Tibial artery (tissue), 4 donors: Measurements from ENCODE around the gene SLC16A14.

Source experiments
- DNase-seq, 2 donors: peaks; one replicate each; pipeline ENCODE4 v3.0.0-alpha.2; 2019
- H3K27ac ChIP-seq, 2 donors: fragments of 200-600 bp; sonication (generic) in 1 of 2; 1 replicate in 1 of 2; 2 replicates in 1 of 2; pipeline ENCODE4 v1.5.1; 2018 to 2019; ENCODE audit warnings: mild to moderate bottlenecking in 1 of 2
- H3K27me3 ChIP-seq, 2 donors: fragments of 200-600 bp; sonication (generic) in 1 of 2; one replicate each; pipeline versions ENCODE4 v1.5.1 to v1.6.0; 2016 to 2019
- H3K36me3 ChIP-seq, 3 donors: fragments of 200-600 bp; sonication (generic) in 2 of 3; one replicate each; pipeline ENCODE4 v1.5.1; 2016 to 2019; ENCODE audit warnings: mild to moderate bottlenecking in 2 of 3
- H3K4me1 ChIP-seq, 4 donors: fragments of 200-600 bp; sonication (generic) in 2 of 4; 1 replicate in 3 of 4; 2 replicates in 1 of 4; pipeline ENCODE4 v1.5.1; 2016 to 2019
- H3K4me3 ChIP-seq, 2 donors: fragments of 200-600 bp; sonication (generic) in 1 of 2; 1 replicate in 1 of 2; 2 replicates in 1 of 2; pipeline ENCODE4 v1.5.1; 2018 to 2019; ENCODE audit warnings: mild to moderate bottlenecking in 2 of 2
- H3K9me3 ChIP-seq, 3 donors: fragments of 200-600 bp; sonication (generic) in 1 of 3; one replicate each; pipeline ENCODE4 v1.5.1; 2016 to 2019
- intact Hi-C: fragments of 100-400 bp; cut with DNase I; formaldehyde crosslinking; loops from one replicate; pipeline ENCODE4 v1.15.0; 2023; ENCODE audit warnings: low total_unique reads
- TF ChIP-seq, protein P1 (sequence below), 2 experiments: fragments of 200-600 bp in 1 of 2; fragments of 450-650 bp in 1 of 2; IDR thresholded peaks; one replicate each; pipeline ENCODE4 v1.5.1; 2017 to 2019; ENCODE audit warnings: antibody characterized with exemption in 2 of 2, mild to moderate bottlenecking in 1 of 2, moderate library complexity in 1 of 2

SLC16A14 gene

DNA sequence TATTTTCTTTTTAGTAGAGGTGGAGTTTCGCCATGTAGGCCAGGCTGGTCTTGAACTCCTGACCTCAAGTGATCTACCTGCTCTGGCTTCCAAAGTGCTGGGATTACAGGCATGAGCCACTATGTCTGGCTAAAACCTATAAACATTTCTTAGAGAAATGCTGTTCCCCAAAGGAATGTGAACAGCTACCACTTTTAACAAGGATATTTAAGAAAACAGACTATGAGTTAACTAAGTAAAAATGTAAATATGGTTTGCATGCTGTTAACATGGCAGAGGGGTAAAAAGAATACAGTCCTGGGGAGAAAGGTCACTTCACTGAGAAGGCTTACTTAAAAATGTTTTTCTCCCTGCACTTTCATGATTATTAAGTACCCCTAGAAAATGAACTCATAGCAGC, 57.1 kb downstream of the SLC16A14 start:
- Histone ChIP-seq H3K36me3 (no peaks in the 10 kb centered on the region), H3K4me1 (no peaks in the 10 kb centered on the region), H3K27me3 (no peaks in the 10 kb centered on the region), H3K27ac (no peak overlapping the region), H3K4me3 (no peak overlapping the region), H3K9me3 (no peaks in the 10 kb centered on the region)
- TF ChIP-seq, protein P1, sequence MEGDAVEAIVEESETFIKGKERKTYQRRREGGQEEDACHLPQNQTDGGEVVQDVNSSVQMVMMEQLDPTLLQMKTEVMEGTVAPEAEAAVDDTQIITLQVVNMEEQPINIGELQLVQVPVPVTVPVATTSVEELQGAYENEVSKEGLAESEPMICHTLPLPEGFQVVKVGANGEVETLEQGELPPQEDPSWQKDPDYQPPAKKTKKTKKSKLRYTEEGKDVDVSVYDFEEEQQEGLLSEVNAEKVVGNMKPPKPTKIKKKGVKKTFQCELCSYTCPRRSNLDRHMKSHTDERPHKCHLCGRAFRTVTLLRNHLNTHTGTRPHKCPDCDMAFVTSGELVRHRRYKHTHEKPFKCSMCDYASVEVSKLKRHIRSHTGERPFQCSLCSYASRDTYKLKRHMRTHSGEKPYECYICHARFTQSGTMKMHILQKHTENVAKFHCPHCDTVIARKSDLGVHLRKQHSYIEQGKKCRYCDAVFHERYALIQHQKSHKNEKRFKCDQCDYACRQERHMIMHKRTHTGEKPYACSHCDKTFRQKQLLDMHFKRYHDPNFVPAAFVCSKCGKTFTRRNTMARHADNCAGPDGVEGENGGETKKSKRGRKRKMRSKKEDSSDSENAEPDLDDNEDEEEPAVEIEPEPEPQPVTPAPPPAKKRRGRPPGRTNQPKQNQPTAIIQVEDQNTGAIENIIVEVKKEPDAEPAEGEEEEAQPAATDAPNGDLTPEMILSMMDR (IDR thresholded peaks at IDR 0.05): no peak
- no peak for DNase-seq
- intact Hi-C loops: no loop called here

DNA sequence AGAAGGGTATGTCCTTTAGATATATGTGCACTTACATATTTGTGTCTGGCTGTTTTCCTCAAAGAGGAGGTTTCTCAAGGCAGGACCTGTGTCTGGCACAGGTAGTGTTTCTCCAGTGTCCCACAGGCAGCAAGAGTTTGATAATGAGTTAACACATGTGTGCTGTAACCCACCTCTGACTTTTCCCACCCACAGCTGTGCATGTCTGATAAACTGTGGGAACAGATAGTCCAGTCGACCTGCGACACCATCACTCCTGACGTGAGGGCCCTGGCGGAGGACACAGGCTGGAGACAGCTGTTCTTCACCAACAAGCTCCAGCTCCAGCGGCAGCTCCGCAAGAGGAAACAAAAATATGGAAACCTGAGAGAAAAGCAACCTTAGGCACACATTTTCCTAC, 58.2 kb downstream of the SLC16A14 start:
- H3K4me3 ChIP-seq: no peak overlapping the region
- no peaks in the 10 kb centered on the region for H3K9me3 ChIP-seq
- H3K36me3 ChIP-seq: no peaks in the 10 kb centered on the region
- TF ChIP-seq, protein P1 (IDR thresholded peaks at IDR 0.05): no peak
- no peak overlapping the region for H3K27ac ChIP-seq
- intact Hi-C loops: no loop called here
- no peak for DNase-seq
- no peaks in the 10 kb centered on the region for H3K4me1 ChIP-seq
- H3K27me3 ChIP-seq: no peaks in the 10 kb centered on the region

DNA sequence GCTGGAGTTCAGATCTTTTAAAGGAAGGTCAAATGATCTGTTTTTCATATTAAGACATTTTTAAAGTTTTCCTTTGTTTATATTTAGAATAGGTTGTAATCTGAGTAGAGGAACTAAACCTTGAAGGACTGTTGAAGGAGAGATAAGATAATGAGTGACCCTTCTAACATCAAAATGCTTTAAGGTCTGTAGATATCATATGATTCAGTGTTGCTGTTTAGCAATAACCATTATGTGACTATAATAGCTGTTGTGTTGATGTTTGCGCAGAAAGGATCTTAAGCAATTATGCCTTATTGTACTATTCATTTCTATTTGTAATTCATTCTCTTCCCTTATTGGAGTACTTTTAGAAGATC, 60.0 kb downstream of the SLC16A14 start:
- no peak for DNase-seq
- H3K4me1 ChIP-seq: no peaks in the 10 kb centered on the region
- no peaks in the 10 kb centered on the region for H3K27me3 ChIP-seq
- no peaks in the 10 kb centered on the region for H3K36me3 ChIP-seq
- TF ChIP-seq, protein P1 (IDR thresholded peaks at IDR 0.05): no peak
- H3K4me3 ChIP-seq: no peak overlapping the region
- no peak overlapping the region for H3K27ac ChIP-seq
- no peaks in the 10 kb centered on the region for H3K9me3 ChIP-seq
- intact Hi-C loops: no loop called here

DNA sequence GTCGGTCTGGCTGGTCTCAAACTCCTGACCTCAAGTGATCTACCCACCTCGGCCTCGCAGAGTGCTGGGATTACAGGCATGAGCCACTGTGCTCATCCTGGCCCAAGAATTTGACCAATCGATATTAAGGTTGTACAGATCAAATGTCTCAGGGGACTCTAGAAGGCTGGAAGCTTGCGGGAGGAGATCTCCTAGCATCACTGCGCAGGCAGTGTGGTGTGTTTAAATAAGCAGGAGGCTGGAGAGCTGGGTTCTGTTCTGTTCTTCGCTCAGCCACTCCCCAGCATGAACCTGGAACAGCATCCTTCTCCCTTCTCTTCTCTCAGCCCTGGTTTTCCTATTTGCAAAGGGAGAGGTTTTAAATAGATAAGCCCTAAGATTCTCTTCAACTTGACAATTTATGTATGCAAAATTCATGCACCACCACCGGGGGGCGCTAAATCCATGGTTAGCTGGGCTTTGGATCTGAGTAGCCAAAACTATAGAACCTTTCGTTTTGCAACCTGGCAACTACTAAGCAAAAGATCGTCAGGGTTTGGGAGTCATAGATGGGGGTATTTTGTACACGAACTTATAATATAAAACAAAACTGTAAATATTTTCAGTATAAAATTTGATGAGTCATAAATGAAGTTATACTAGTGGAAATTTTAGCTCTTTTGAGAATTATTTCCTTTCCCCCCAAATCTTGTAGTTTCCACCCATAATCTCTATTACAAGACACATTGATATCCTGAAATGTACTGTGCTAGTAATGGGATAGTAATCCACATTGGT, 60.6 kb downstream of the SLC16A14 start:
- TF ChIP-seq, protein P1 (IDR thresholded peaks at IDR 0.05): peak; percentile 52 to 55
- peak; percentile 71 to 74 for DNase-seq
- Histone ChIP-seq H3K36me3 (no peaks in the 10 kb centered on the region), H3K4me3 (no peak overlapping the region), H3K4me1 (no peaks in the 10 kb centered on the region), H3K27me3 (no peaks in the 10 kb centered on the region), H3K27ac (no peak overlapping the region), H3K9me3 (no peaks in the 10 kb centered on the region)
- intact Hi-C loops: no loop called here

DNA sequence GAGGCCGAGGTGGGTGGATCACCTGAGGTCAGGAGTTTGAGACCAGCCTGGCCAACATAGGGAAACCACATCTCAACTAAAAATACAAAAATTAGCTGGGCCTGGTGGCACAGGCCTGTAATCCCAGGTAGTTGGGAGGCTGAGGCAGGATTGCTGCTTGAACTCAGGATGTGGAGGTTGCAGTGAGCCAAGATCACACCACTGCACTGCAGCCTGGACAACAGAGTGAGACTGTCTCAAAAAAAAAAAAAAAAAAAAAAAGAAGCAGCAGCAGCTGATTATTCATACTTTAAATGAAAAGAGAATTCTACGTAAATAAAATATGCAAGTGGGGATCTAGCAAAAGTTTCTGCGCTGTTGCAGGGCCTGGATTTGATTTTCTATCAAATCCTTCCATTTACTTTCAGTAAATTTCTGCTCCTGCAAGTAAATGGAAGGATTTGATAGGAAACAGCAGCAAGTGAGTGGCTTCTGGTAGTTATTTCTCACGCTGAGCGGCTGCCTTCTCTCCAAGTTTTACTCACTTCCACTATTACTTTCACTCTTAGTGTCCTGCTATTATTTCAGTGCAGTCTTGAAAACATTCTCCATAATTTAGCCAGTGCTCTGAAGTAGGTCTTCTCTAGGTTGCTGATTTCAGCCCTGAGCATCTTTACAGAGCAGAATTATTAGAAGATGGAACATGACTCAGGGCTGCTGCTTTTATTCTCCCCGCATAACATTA, 68.4 kb downstream of the SLC16A14 start:
- Histone ChIP-seq H3K4me1 (no peaks in the 10 kb centered on the region), H3K9me3 (no peaks in the 10 kb centered on the region), H3K27me3 (no peaks in the 10 kb centered on the region), H3K36me3 (no peaks in the 10 kb centered on the region), H3K4me3 (no peak overlapping the region), H3K27ac (no peak overlapping the region)
- intact Hi-C loops: no loop called here
- DNase-seq: no peak
- TF ChIP-seq, protein P1 (IDR thresholded peaks at IDR 0.05): no peak
